Colonic mucosa (tissue), 4 donors: ENCODE results near the gene XG. TPM values are rescaled to one million over a fixed set of nuclear protein-coding genes. Genes with fewer than 3 reads are reported as not detected.
"Not testable (repeated sequence)": the region's sequence is repeated elsewhere in the genome, so short reads cannot be mapped to it uniquely, and the experiment has no call there.

Source experiments
- DNase-seq: peaks from one replicate; pipeline ENCODE4 v3.0.0-alpha.2; 2020
- H3K27ac ChIP-seq: fragments of 200-600 bp; one replicate; pipeline ENCODE4 v1.8.0; 2021
- H3K27me3 ChIP-seq: fragments of 200-600 bp; one replicate; pipeline ENCODE4 v1.8.0; 2021
- H3K36me3 ChIP-seq: fragments of 200-600 bp; one replicate; pipeline ENCODE4 v1.8.0; 2021
- H3K4me1 ChIP-seq: fragments of 200-600 bp; one replicate; pipeline ENCODE4 v1.8.0; 2021; ENCODE audit warnings: mild to moderate bottlenecking
- H3K4me3 ChIP-seq: fragments of 200-600 bp; one replicate; pipeline ENCODE4 v1.8.0; 2021
- H3K9ac ChIP-seq, 2 donors: one replicate each; pipeline ENCODE4 v1.7.0; 2013; ENCODE audit warnings: control low read depth in 2 of 2, low read depth in 2 of 2, low read length in 2 of 2
- H3K9me3 ChIP-seq: fragments of 200-600 bp; one replicate; pipeline ENCODE4 v1.8.0; 2021
- CTCF ChIP-seq: fragments of 200-600 bp; IDR thresholded peaks from one replicate; pipeline ENCODE4 v1.8.0; 2022; ENCODE audit warnings: antibody characterized with exemption, mild to moderate bottlenecking
- intact Hi-C: fragments of 100-400 bp; cut with DNase I; formaldehyde crosslinking; loops from one replicate; pipeline ENCODE4 v1.14.1; 2022
- total RNA-seq, 2 donors: library from RNA; stranded (reverse); fragmentation: NEBNext Ultra II Directional in 1 of 2; extraction: Animal tissue kit (Norgen Biotek cat#: 25700) in 1 of 2; gene quantifications; one replicate each; pipeline ENCODE4 v1.2.1, GENCODE V29; 2021
- donor health status: healthy.
- donor health status: DM: no; HTN: no; CAD: no.
- donor health status: DM: no; HTN: no; CAD: no.

XG gene
- total RNA-seq, 2 donors from 2014 or later, result 0.50 TPM; not detected in 1

- no peak overlapping the region for H3K4me3 ChIP-seq
- H3K4me1 ChIP-seq, result no peaks in the 10 kb centered on the region
- no peaks in the 10 kb centered on the region for H3K9me3 ChIP-seq
- H3K27me3 ChIP-seq, result no peaks in the 10 kb centered on the region
- no peak for DNase-seq
- H3K9ac ChIP-seq, result no peak overlapping the region
- H3K36me3 ChIP-seq, result no peaks in the 10 kb centered on the region
- intact Hi-C loops, result no loop called here
- TF ChIP-seq CTCF, result no peak
- no peak overlapping the region for H3K27ac ChIP-seq
Observed at GRCh38 chrX:2784026-2784425, 32.2 kb downstream of the XG start.

GRCh38 chrX:2785538-2785937, 33.7 kb downstream of the XG start:
- Histone ChIP-seq H3K9me3 (no peaks in the 10 kb centered on the region), H3K36me3 (no peaks in the 10 kb centered on the region), H3K9ac (no peak overlapping the region), H3K4me3 (no peak overlapping the region), H3K27me3 (no peaks in the 10 kb centered on the region), H3K4me1 (no peaks in the 10 kb centered on the region), H3K27ac (no peak overlapping the region)
- no peak for TF ChIP-seq CTCF
- intact Hi-C loops, result no loop called here
- no peak for DNase-seq

- intact Hi-C loops, result no loop called here
- Histone ChIP-seq H3K4me3 (no peak overlapping the region), H3K9me3 (no peaks in the 10 kb centered on the region), H3K9ac (no peak overlapping the region), H3K4me1 (no peaks in the 10 kb centered on the region), H3K27me3 (no peaks in the 10 kb centered on the region), H3K27ac (no peak overlapping the region), H3K36me3 (no peaks in the 10 kb centered on the region)
- no peak for DNase-seq
- TF ChIP-seq CTCF, result no peak
Observed at GRCh38 chrX:2788980-2789379, 37.1 kb downstream of the XG start.

GRCh38 chrX:2789569-2789968, 37.7 kb downstream of the XG start:
- no peaks in the 10 kb centered on the region for H3K27me3 ChIP-seq
- no peak overlapping the region for H3K9ac ChIP-seq
- H3K36me3 ChIP-seq, result no peaks in the 10 kb centered on the region
- H3K4me1 ChIP-seq, result no peaks in the 10 kb centered on the region
- no peaks in the 10 kb centered on the region for H3K9me3 ChIP-seq
- no peak overlapping the region for H3K4me3 ChIP-seq
- intact Hi-C loops, result no loop called here
- H3K27ac ChIP-seq, result no peak overlapping the region
- no peak for TF ChIP-seq CTCF
- no peak for DNase-seq

GRCh38 chrX:2793752-2794151, 41.9 kb downstream of the XG start:
- Histone ChIP-seq H3K4me1 (no peaks in the 10 kb centered on the region), H3K27ac (no peak overlapping the region), H3K9me3 (no peaks in the 10 kb centered on the region), H3K4me3 (no peak overlapping the region), H3K27me3 (no peaks in the 10 kb centered on the region), H3K9ac (no peak overlapping the region), H3K36me3 (no peaks in the 10 kb centered on the region)
- intact Hi-C loops, result no loop called here
- no peak for TF ChIP-seq CTCF
- DNase-seq, result no peak

- Histone ChIP-seq H3K9me3 (no peaks in the 10 kb centered on the region), H3K4me1 (no peaks in the 10 kb centered on the region), H3K27ac (no peak overlapping the region), H3K36me3 (no peaks in the 10 kb centered on the region), H3K4me3 (no peak overlapping the region), H3K27me3 (no peaks in the 10 kb centered on the region), H3K9ac (no peak overlapping the region)
- TF ChIP-seq CTCF, result no peak
- DNase-seq, result no peak
- intact Hi-C loops, result no loop called here
Observed at GRCh38 chrX:2794336-2794735, 42.5 kb downstream of the XG start.

- intact Hi-C loops, H3K27me3 ChIP-seq, H3K9me3 ChIP-seq, H3K4me3 ChIP-seq, H3K36me3 ChIP-seq, DNase-seq, H3K9ac ChIP-seq, H3K4me1 ChIP-seq, H3K27ac ChIP-seq: not testable (repeated sequence)
Observed at GRCh38 chrX:2796808-2797207, 45.0 kb downstream of the XG start.
